SU-DHL-6 (cell line): ENCODE data around the gene TMEM238L.

ENCODE experiments used
- H2AFZ ChIP-seq: fragments of 200-600 bp; sonication (generic); 2 replicates; pipeline ENCODE4 v1.6.1; 2014; ENCODE audit warnings: low read depth, mild to moderate bottlenecking, moderate library complexity, mixed read lengths, antibody characterized with exemption, low read length; ENCODE audit not compliant: severe bottlenecking
- H3F3A ChIP-seq: fragments of 200-600 bp; shearing (Covaris generic); 2 replicates; pipeline ENCODE4 v1.6.0; 2016; ENCODE audit warnings: antibody characterized with exemption, mild to moderate bottlenecking; ENCODE audit not compliant: insufficient read depth
- H3K27ac ChIP-seq: fragments of 200-600 bp; sonication (generic); 2 replicates; pipeline ENCODE4 v1.5.1; 2016; ENCODE audit warnings: low read depth, mild to moderate bottlenecking, low read length, moderate library complexity, mixed read lengths
- H3K27me3 ChIP-seq: fragments of 200-600 bp; sonication (generic), shearing (Covaris generic); 2 replicates; pipeline ENCODE4 v1.6.0; 2014; ENCODE audit warnings: mild to moderate bottlenecking, low read length
- H3K36me3 ChIP-seq: fragments of 200-600 bp; sonication (generic); 2 replicates; pipeline ENCODE4 v1.6.1; 2014; ENCODE audit warnings: mild to moderate bottlenecking, low read length, mixed read lengths
- H3K4me2 ChIP-seq: fragments of 300-600, 200-600 bp; shearing (Covaris generic), sonication (generic); 2 replicates; pipeline ENCODE4 v1.6.0; 2014; ENCODE audit warnings: low read length, low read depth, mild to moderate bottlenecking; ENCODE audit not compliant: poor library complexity, severe bottlenecking
- H3K4me3 ChIP-seq: fragments of 200-600 bp; sonication (generic); 2 replicates; pipeline ENCODE4 v1.5.1; 2014; ENCODE audit warnings: antibody characterized with exemption, low read length, mild to moderate bottlenecking, mixed read lengths; ENCODE audit not compliant: insufficient read depth, poor library complexity, severe bottlenecking
- H3K79me2 ChIP-seq: fragments of 200-600 bp; sonication (generic); 2 replicates; pipeline ENCODE4 v1.6.1; 2014; ENCODE audit warnings: mild to moderate bottlenecking, low read length, moderate library complexity; ENCODE audit not compliant: insufficient read depth
- H3K9ac ChIP-seq: fragments of 200-600 bp; sonication (generic); 2 replicates; pipeline ENCODE4 v1.7.0; 2014; ENCODE audit warnings: mild to moderate bottlenecking, low read length
- H3K9me2 ChIP-seq: fragments of 200-600 bp; sonication (generic); replicated peaks from 2 replicates; pipeline ENCODE4 v1.6.1; 2014; ENCODE audit warnings: low read length; ENCODE audit not compliant: insufficient read depth
- H3K9me3 ChIP-seq: fragments of 200-600 bp; sonication (generic); 2 replicates; pipeline ENCODE4 v1.6.1; 2014; ENCODE audit warnings: low read length, mixed read lengths; ENCODE audit not compliant: insufficient read depth
- H4K20me1 ChIP-seq: fragments of 200-600 bp; sonication (generic); 2 replicates; pipeline ENCODE4 v1.6.1; 2014; ENCODE audit warnings: low read depth, mild to moderate bottlenecking, antibody characterized with exemption, low read length, moderate library complexity, mixed read lengths
- EZH2phosphoT487 ChIP-seq: fragments of 200-600 bp; sonication (generic), shearing (Covaris generic); conservative IDR thresholded peaks from 2 replicates; pipeline ENCODE4 v1.6.1; 2018; ENCODE audit warnings: mild to moderate bottlenecking, antibody characterized with exemption, low read length, moderate library complexity, mixed read lengths
- TF ChIP-seq, protein P1 (sequence below): fragments of 200-600 bp; sonication (generic); IDR thresholded peaks from one replicate; pipeline ENCODE4 v1.5.1; 2017; ENCODE audit warnings: antibody characterized with exemption, mild to moderate bottlenecking, low read length, moderate library complexity; ENCODE audit not compliant: insufficient read depth, poor library complexity, severe bottlenecking

Gene TMEM238L

DNA sequence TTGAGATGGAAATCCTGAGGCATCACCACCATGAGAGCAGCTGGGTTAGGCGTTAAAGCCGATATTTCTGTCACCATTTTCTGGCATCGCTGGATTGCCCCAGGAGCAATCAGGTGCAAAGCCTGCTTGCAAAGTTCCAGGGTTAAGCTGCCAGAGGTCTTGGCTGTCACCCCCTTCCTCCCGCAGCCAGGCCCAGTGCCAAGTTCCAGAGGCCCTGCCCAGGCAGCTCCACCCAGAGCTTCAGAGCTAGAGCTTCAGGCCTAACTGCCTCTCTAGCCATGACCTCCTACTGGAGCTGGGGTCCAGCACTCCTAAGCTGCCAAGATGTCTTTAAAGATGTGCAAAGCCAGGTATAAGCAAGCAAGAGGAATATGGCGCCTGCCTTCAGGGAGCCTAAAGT lies 8.8 kb upstream of the TMEM238L start:
- H3K9ac ChIP-seq, result no peak overlapping the region
- no peak overlapping the region for H3K4me3 ChIP-seq
- no peak overlapping the region for H2AFZ ChIP-seq
- H3K4me2 ChIP-seq, result no peak overlapping the region
- H3K79me2 ChIP-seq, result no peaks in the 10 kb centered on the region
- no peaks in the 10 kb centered on the region for H4K20me1 ChIP-seq
- H3K9me3 ChIP-seq, result no peaks in the 10 kb centered on the region
- H3K9me2 ChIP-seq, result no peaks in the 10 kb centered on the region
- no peak for TF ChIP-seq EZH2phosphoT487
- TF ChIP-seq, protein P1, sequence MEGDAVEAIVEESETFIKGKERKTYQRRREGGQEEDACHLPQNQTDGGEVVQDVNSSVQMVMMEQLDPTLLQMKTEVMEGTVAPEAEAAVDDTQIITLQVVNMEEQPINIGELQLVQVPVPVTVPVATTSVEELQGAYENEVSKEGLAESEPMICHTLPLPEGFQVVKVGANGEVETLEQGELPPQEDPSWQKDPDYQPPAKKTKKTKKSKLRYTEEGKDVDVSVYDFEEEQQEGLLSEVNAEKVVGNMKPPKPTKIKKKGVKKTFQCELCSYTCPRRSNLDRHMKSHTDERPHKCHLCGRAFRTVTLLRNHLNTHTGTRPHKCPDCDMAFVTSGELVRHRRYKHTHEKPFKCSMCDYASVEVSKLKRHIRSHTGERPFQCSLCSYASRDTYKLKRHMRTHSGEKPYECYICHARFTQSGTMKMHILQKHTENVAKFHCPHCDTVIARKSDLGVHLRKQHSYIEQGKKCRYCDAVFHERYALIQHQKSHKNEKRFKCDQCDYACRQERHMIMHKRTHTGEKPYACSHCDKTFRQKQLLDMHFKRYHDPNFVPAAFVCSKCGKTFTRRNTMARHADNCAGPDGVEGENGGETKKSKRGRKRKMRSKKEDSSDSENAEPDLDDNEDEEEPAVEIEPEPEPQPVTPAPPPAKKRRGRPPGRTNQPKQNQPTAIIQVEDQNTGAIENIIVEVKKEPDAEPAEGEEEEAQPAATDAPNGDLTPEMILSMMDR, result no peak
- H3K36me3 ChIP-seq, result no peaks in the 10 kb centered on the region
- H3K27me3 ChIP-seq, result no peaks in the 10 kb centered on the region
- H3K27ac ChIP-seq, result no peak overlapping the region
- no peaks in the 10 kb centered on the region for H3F3A ChIP-seq

DNA sequence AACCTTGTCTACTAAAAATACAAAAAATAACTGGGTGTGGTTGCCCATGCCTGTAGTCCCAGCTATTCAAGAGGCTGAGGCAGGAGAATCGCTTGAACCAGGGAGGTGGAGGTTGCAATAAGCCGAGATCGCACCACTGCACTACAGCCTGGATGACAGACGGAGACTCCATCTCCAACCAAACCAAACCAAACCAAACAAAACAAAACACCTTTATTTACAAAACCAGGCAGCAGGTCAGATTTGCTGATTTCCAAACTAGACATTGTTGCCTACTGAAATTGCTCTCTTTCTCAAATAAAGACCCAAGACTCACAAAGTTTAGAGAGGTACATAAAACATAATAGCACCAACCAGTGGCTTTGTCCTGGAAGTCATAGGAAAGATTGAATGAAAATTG lies 5.7 kb upstream of the TMEM238L start:
- no peaks in the 10 kb centered on the region for H3K27me3 ChIP-seq
- no peaks in the 10 kb centered on the region for H4K20me1 ChIP-seq
- no peaks in the 10 kb centered on the region for H3K9me2 ChIP-seq
- no peaks in the 10 kb centered on the region for H3K36me3 ChIP-seq
- H3K27ac ChIP-seq, result no peak overlapping the region
- no peaks in the 10 kb centered on the region for H3K9me3 ChIP-seq
- H3F3A ChIP-seq, result no peaks in the 10 kb centered on the region
- H3K4me3 ChIP-seq, result no peak overlapping the region
- TF ChIP-seq, protein P1, result no peak
- TF ChIP-seq EZH2phosphoT487, result no peak
- no peaks in the 10 kb centered on the region for H3K79me2 ChIP-seq
- no peak overlapping the region for H2AFZ ChIP-seq
- H3K4me2 ChIP-seq, result no peak overlapping the region
- H3K9ac ChIP-seq, result no peak overlapping the region

DNA sequence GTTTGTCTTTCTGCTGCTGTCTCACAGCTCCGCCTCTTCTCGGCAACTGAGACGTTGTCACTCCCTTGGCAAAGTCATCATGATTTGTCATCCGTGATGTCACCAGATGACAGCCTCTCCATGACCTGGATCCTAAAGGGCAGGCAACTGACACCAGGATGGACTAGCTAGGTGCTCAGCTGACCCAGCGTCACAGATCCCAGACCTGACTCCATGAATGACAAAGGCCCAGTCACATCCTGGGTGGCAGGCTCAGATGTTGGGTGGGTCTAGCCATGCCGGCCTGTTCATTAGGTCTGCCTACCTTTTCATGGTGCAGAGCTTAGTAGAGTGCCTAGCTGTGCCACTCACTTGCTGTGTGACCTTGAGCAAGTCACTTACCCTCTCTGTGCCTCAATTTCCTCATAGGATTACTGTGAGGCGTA lies 3.8 kb upstream of the TMEM238L start:
- Histone ChIP-seq H3K27me3 (no peaks in the 10 kb centered on the region), H3K4me2 (no peak overlapping the region), H3K4me3 (no peak overlapping the region), H3K27ac (no peak overlapping the region), H4K20me1 (no peaks in the 10 kb centered on the region), H3F3A (no peaks in the 10 kb centered on the region), H2AFZ (no peak overlapping the region), H3K36me3 (no peaks in the 10 kb centered on the region), H3K9ac (no peak overlapping the region), H3K9me2 (no peaks in the 10 kb centered on the region), H3K79me2 (no peaks in the 10 kb centered on the region), H3K9me3 (no peaks in the 10 kb centered on the region)
- TF ChIP-seq, protein P1, result no peak
- no peak for TF ChIP-seq EZH2phosphoT487
